ENCODE results near the gene CCDC68. TPM values are rescaled to one million over a fixed set of nuclear protein-coding genes. Genes with fewer than 3 reads are reported as not detected.

The CCDC68 gene
- total and polyA plus RNA-seq, 2 of the 13 experiments (the other 11 are each of a cell fraction or from before 2014, with no cell fraction given), result 4.6 to 13.3 TPM

DNA sequence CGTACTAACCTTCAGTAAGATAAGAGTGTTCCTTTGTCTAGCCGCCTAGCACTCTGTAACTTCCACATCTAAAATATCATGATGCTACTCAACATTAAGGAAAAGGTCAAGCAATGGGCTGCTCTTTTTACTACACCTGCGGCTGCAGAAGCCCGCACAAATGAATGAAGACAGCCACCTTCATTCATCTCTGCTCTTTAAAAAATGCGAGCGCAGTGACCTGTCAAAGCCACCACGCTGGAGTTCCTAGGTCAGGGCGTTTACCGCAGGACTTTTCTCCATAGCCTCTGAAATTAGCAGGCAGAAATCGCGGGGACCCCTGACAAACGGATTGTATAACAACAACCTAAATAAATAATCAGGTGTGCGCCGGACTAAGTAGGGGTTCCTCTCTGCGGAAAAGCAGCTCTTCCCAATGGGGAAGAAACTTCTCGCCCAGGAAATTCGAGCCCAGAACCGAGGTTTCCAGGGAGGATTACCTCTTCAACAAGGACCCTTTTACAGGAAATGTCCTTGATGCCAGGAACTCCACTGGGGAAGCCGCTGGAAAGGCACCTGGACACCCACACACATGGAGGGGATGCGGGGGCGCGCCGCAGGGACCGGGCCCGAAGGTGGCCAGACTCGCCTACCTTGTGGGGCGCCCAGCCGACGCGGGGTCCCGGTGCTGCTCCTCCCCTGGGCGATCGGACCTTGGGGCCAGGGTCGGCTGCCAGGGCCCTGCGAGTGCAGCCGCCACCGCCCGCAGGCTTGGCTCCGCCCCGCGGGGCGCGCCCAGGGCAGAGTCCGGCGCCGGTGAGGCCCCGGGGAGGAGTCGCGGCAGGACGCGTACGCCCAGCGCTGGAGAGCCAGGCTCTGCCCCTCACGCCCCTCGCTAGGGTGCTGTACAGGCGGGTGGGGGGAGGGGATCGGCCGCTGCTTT lies at the start of gene CCDC68 (continued):
- TF ChIP-seq ZNF878 (CRISPR knock-in tag; IDR thresholded peaks at IDR 0.05) (no peak), ZBTB44 (CRISPR knock-in tag; IDR thresholded peaks at IDR 0.05) (no peak), ZNF7 (CRISPR knock-in tag; IDR thresholded peaks at IDR 0.05) (no peak), FOXK1 (CRISPR knock-in tag; IDR thresholded peaks at IDR 0.05; ENCODE audit: borderline replicate concordance, low read depth) (peak; percentile 10; the same call in 1 of the 2 replicates), ZNF329 (CRISPR knock-in tag; IDR thresholded peaks at IDR 0.05; ENCODE audit: low read depth) (no peak), CBX5 (CRISPR knock-in tag; IDR thresholded peaks at IDR 0.05; ENCODE audit: borderline replicate concordance) (no peak), TP53 (CRISPR knock-in tag; conservative IDR thresholded peaks at IDR 0.05) (no peak), ZNF282 (IDR thresholded peaks at IDR 0.05; ENCODE audit: partially characterized antibody) (no peak), SMARCE1 (IDR thresholded peaks at IDR 0.05; ENCODE audit: borderline replicate concordance) (no peak), JARID2 (CRISPR knock-in tag; IDR thresholded peaks at IDR 0.05; ENCODE audit: insufficient replicate concordance) (no peak), REST (IDR thresholded peaks at IDR 0.05; ENCODE audit: borderline replicate concordance in 1 of 2, low read depth in 1 of 2, low read length in 2 of 2) (no peak), MATR3 (CRISPR knock-in tag; IDR thresholded peaks at IDR 0.05) (no peak), RBM22 (optimal IDR thresholded peaks at IDR 0.05; ENCODE audit: low read length) (no peak), MYC (CRISPR knock-in tag; IDR thresholded peaks at IDR 0.05; ENCODE audit: borderline replicate concordance) (peak; percentile 59; the same call in 1 of the 2 replicates), ZKSCAN5 (CRISPR knock-in tag; IDR thresholded peaks at IDR 0.05) (no peak), ZNF644 (CRISPR knock-in tag; IDR thresholded peaks at IDR 0.05; ENCODE audit: low read depth) (0 out of 2 replicates have a peak, but pooled peaks have one; percentile 14)
- TF ChIP-seq, protein P1, sequence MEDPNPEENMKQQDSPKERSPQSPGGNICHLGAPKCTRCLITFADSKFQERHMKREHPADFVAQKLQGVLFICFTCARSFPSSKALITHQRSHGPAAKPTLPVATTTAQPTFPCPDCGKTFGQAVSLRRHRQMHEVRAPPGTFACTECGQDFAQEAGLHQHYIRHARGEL (CRISPR knock-in tag; IDR thresholded peaks at IDR 0.05), result no peak
- TF ChIP-seq, protein P2, sequence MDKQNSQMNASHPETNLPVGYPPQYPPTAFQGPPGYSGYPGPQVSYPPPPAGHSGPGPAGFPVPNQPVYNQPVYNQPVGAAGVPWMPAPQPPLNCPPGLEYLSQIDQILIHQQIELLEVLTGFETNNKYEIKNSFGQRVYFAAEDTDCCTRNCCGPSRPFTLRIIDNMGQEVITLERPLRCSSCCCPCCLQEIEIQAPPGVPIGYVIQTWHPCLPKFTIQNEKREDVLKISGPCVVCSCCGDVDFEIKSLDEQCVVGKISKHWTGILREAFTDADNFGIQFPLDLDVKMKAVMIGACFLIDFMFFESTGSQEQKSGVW (CRISPR knock-in tag; IDR thresholded peaks at IDR 0.05; ENCODE audit: borderline replicate concordance), result no peak
- TF ChIP-seq, protein P3, sequence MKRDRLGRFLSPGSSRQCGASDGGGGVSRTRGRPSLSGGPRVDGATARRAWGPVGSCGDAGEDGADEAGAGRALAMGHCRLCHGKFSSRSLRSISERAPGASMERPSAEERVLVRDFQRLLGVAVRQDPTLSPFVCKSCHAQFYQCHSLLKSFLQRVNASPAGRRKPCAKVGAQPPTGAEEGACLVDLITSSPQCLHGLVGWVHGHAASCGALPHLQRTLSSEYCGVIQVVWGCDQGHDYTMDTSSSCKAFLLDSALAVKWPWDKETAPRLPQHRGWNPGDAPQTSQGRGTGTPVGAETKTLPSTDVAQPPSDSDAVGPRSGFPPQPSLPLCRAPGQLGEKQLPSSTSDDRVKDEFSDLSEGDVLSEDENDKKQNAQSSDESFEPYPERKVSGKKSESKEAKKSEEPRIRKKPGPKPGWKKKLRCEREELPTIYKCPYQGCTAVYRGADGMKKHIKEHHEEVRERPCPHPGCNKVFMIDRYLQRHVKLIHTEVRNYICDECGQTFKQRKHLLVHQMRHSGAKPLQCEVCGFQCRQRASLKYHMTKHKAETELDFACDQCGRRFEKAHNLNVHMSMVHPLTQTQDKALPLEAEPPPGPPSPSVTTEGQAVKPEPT (CRISPR knock-in tag; IDR thresholded peaks at IDR 0.05; ENCODE audit: low read depth), result no peak
- TF ChIP-seq, protein P4, sequence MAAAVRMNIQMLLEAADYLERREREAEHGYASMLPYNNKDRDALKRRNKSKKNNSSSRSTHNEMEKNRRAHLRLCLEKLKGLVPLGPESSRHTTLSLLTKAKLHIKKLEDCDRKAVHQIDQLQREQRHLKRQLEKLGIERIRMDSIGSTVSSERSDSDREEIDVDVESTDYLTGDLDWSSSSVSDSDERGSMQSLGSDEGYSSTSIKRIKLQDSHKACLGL (CRISPR knock-in tag; IDR thresholded peaks at IDR 0.05), result 0 out of 2 replicates have a peak, but pooled peaks have one; percentile 34

Data from HepG2 (cell line).